ENCODE data around the gene BLVRA.

BLVRA gene

GRCh38 chr7:43753271-43753810, 5.1 kb upstream of the BLVRA start:
- H3K9me3 ChIP-seq (ENCODE audit: insufficient read depth, low read length): no peaks in the 10 kb centered on the region
- no peak overlapping the region for H3K4me3 ChIP-seq (ENCODE audit: low read length)
- H3K4me1 ChIP-seq (ENCODE audit: low read length): peaks cover 18% of the 10 kb centered on the region
- H3K9ac ChIP-seq (ENCODE audit: low read length): no peak overlapping the region
- no peak overlapping the region for H3K4me2 ChIP-seq (ENCODE audit: low read length)
- H2AFZ ChIP-seq (ENCODE audit: low read depth, low read length): no peak overlapping the region
- H3K27me3 ChIP-seq (ENCODE audit: low read depth, low read length): 0 out of 2 replicates have a peak, but pooled peaks cover 6% of the 10 kb centered on the region
- no peaks in the 10 kb centered on the region for H4K20me1 ChIP-seq (ENCODE audit: insufficient read depth, low read length)
- H3K36me3 ChIP-seq (replicated peaks; ENCODE audit: low read depth, low read length): no peaks in the 10 kb centered on the region
- TF ChIP-seq CTCF (IDR thresholded peaks at IDR 0.05; ENCODE audit: low read depth, low read length) (no peak), EZH2phosphoT487 (IDR thresholded peaks at IDR 0.05; ENCODE audit: low read depth) (no peak)
- H3K79me2 ChIP-seq (ENCODE audit: low read length): no peaks in the 10 kb centered on the region
- H3K27ac ChIP-seq (ENCODE audit: low read length): no peak overlapping the region

DNA sequence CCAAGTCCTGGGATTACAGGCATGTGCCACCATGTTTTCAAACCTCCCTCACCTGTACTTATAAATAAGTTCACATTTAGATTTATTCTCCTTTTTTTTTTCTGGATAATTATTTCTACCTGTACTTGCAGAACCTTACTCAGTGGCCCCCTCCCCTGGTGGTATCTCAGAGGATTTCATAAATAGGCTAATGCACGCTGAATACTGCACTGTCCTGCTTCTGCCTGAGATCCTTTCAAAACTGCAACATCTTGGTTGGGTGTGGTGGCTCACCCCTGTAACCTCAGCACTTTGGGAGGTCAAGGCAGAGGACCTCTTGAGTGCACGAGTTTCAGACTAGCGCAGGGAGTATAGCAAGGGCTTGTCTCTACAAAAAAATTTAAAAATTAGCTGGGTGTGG, 4.6 kb upstream of the BLVRA start:
- TF ChIP-seq EZH2phosphoT487 (IDR thresholded peaks at IDR 0.05; ENCODE audit: low read depth): no peak
- TF ChIP-seq CTCF (IDR thresholded peaks at IDR 0.05; ENCODE audit: low read depth, low read length): no peak
- no peak overlapping the region for H3K4me2 ChIP-seq (ENCODE audit: low read length)
- H3K4me3 ChIP-seq (ENCODE audit: low read length): no peak overlapping the region
- no peak overlapping the region for H3K9ac ChIP-seq (ENCODE audit: low read length)
- no peaks in the 10 kb centered on the region for H3K9me3 ChIP-seq (ENCODE audit: insufficient read depth, low read length)
- H3K4me1 ChIP-seq (ENCODE audit: low read length): peaks cover 18% of the 10 kb centered on the region
- H3K79me2 ChIP-seq (ENCODE audit: low read length): no peaks in the 10 kb centered on the region
- H3K36me3 ChIP-seq (replicated peaks; ENCODE audit: low read depth, low read length): no peaks in the 10 kb centered on the region
- H4K20me1 ChIP-seq (ENCODE audit: insufficient read depth, low read length): no peaks in the 10 kb centered on the region
- no peak overlapping the region for H2AFZ ChIP-seq (ENCODE audit: low read depth, low read length)
- 0 out of 2 replicates have a peak, but pooled peaks cover 6% of the 10 kb centered on the region for H3K27me3 ChIP-seq (ENCODE audit: low read depth, low read length)
- H3K27ac ChIP-seq (ENCODE audit: low read length): no peak overlapping the region

DNA sequence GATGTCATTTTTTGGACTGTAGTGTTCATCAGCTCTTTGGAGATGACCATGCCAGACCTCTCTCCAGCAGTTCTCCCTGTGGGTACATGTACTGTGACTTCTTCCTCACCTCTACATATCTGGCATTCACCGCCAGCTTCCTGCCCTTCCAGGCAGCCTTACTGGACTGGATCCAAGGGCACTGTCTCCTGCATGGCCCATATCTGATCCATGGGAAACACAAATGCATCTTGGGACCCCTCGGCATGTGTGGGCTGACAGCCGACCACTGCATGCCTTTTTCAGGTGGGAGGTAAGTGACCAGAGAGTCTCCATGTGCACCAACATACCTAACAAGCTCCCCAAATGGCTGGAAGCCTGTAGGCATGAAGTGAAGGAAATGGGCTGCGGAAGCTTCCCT, 3.9 kb upstream of the BLVRA start:
- no peak for TF ChIP-seq CTCF (IDR thresholded peaks at IDR 0.05; ENCODE audit: low read depth, low read length)
- no peak for TF ChIP-seq EZH2phosphoT487 (IDR thresholded peaks at IDR 0.05; ENCODE audit: low read depth)
- Histone ChIP-seq H3K4me3 (ENCODE audit: low read length) (no peak overlapping the region), H3K36me3 (replicated peaks; ENCODE audit: low read depth, low read length) (no peaks in the 10 kb centered on the region), H3K27me3 (ENCODE audit: low read depth, low read length) (0 out of 2 replicates have a peak, but pooled peaks cover 6% of the 10 kb centered on the region), H3K4me2 (ENCODE audit: low read length) (no peak overlapping the region), H3K9me3 (ENCODE audit: insufficient read depth, low read length) (no peaks in the 10 kb centered on the region), H4K20me1 (ENCODE audit: insufficient read depth, low read length) (no peaks in the 10 kb centered on the region), H3K9ac (ENCODE audit: low read length) (no peak overlapping the region), H3K79me2 (ENCODE audit: low read length) (no peaks in the 10 kb centered on the region), H2AFZ (ENCODE audit: low read depth, low read length) (no peak overlapping the region), H3K4me1 (ENCODE audit: low read length) (peaks cover 22% of the 10 kb centered on the region), H3K27ac (ENCODE audit: low read length) (no peak overlapping the region)

- H3K27me3 ChIP-seq (ENCODE audit: low read depth, low read length): 0 out of 2 replicates have a peak, but pooled peaks cover 6% of the 10 kb centered on the region
- H3K9me3 ChIP-seq (ENCODE audit: insufficient read depth, low read length): no peaks in the 10 kb centered on the region
- peaks cover 19% of the 10 kb centered on the region for H3K4me1 ChIP-seq (ENCODE audit: low read length)
- H3K4me2 ChIP-seq (ENCODE audit: low read length): no peak overlapping the region
- no peak overlapping the region for H3K27ac ChIP-seq (ENCODE audit: low read length)
- H3K36me3 ChIP-seq (replicated peaks; ENCODE audit: low read depth, low read length): no peaks in the 10 kb centered on the region
- no peaks in the 10 kb centered on the region for H4K20me1 ChIP-seq (ENCODE audit: insufficient read depth, low read length)
- no peak overlapping the region for H2AFZ ChIP-seq (ENCODE audit: low read depth, low read length)
- H3K4me3 ChIP-seq (ENCODE audit: low read length): no peak overlapping the region
- TF ChIP-seq CTCF (IDR thresholded peaks at IDR 0.05; ENCODE audit: low read depth, low read length) (no peak), EZH2phosphoT487 (IDR thresholded peaks at IDR 0.05; ENCODE audit: low read depth) (no peak)
- H3K79me2 ChIP-seq (ENCODE audit: low read length): no peaks in the 10 kb centered on the region
- no peak overlapping the region for H3K9ac ChIP-seq (ENCODE audit: low read length)
Measured at GRCh38 chr7:43756368-43757072, 2.0 kb upstream of the BLVRA start.

All from OCI-LY3 (cell line).